ENCODE results near the gene RBP2.

RBP2 gene

GRCh38 chr3:139517321-139518065 lies 41.2 kb upstream of the RBP2 start:
- Histone ChIP-seq H3K9me3 (ENCODE audit: control insufficient read depth in 1 of 2, low read length in 2 of 2) (no peaks in the 10 kb centered on the region), H3K27me3 (ENCODE audit: low read depth, low read length) (no peaks in the 10 kb centered on the region), H3K27ac (ENCODE audit: low read length) (no peak overlapping the region), H3K4me1 (ENCODE audit: control insufficient read depth in 1 of 2, insufficient read depth in 2 of 2, low read length in 2 of 2) (no peaks in the 10 kb centered on the region), H3K4me3 (ENCODE audit: low read depth in 1 of 2, low read length in 2 of 2) (no peak overlapping the region), H3K36me3 (ENCODE audit: control insufficient read depth in 1 of 2, insufficient read depth in 2 of 2, low read length in 2 of 2) (peaks cover 0 to 14% of the 10 kb centered on the region in 2 donors)

- H3K27ac ChIP-seq (ENCODE audit: low read length), result no peak overlapping the region
- H3K4me3 ChIP-seq (ENCODE audit: low read depth in 1 of 2, low read length in 2 of 2), result no peak overlapping the region
- peaks cover 0 to 14% of the 10 kb centered on the region in 2 donors for H3K36me3 ChIP-seq (ENCODE audit: control insufficient read depth in 1 of 2, insufficient read depth in 2 of 2, low read length in 2 of 2)
- no peaks in the 10 kb centered on the region for H3K9me3 ChIP-seq (ENCODE audit: control insufficient read depth in 1 of 2, low read length in 2 of 2)
- no peaks in the 10 kb centered on the region for H3K4me1 ChIP-seq (ENCODE audit: control insufficient read depth in 1 of 2, insufficient read depth in 2 of 2, low read length in 2 of 2)
- H3K27me3 ChIP-seq (ENCODE audit: low read depth, low read length), result no peaks in the 10 kb centered on the region
Measured at GRCh38 chr3:139514741-139515140, 38.4 kb upstream of the RBP2 start.

- no peak overlapping the region for H3K4me3 ChIP-seq (ENCODE audit: low read depth in 1 of 2, low read length in 2 of 2)
- no peak overlapping the region for H3K27ac ChIP-seq (ENCODE audit: low read length)
- no peaks in the 10 kb centered on the region for H3K27me3 ChIP-seq (ENCODE audit: low read depth, low read length)
- H3K4me1 ChIP-seq (ENCODE audit: control insufficient read depth in 1 of 2, insufficient read depth in 2 of 2, low read length in 2 of 2), result no peaks in the 10 kb centered on the region
- no peaks in the 10 kb centered on the region for H3K36me3 ChIP-seq (ENCODE audit: control insufficient read depth in 1 of 2, insufficient read depth in 2 of 2, low read length in 2 of 2)
- H3K9me3 ChIP-seq (ENCODE audit: control insufficient read depth in 1 of 2, low read length in 2 of 2), result no peaks in the 10 kb centered on the region
Measured at GRCh38 chr3:139509631-139510030, 33.3 kb upstream of the RBP2 start.

GRCh38 chr3:139506766-139507165 lies 30.4 kb upstream of the RBP2 start:
- no peaks in the 10 kb centered on the region for H3K9me3 ChIP-seq (ENCODE audit: control insufficient read depth in 1 of 2, low read length in 2 of 2)
- H3K36me3 ChIP-seq (ENCODE audit: control insufficient read depth in 1 of 2, insufficient read depth in 2 of 2, low read length in 2 of 2), result no peaks in the 10 kb centered on the region
- H3K4me3 ChIP-seq (ENCODE audit: low read depth in 1 of 2, low read length in 2 of 2), result no peak overlapping the region
- no peaks in the 10 kb centered on the region for H3K27me3 ChIP-seq (ENCODE audit: low read depth, low read length)
- H3K4me1 ChIP-seq (ENCODE audit: control insufficient read depth in 1 of 2, insufficient read depth in 2 of 2, low read length in 2 of 2), result no peaks in the 10 kb centered on the region
- no peak overlapping the region for H3K27ac ChIP-seq (ENCODE audit: low read length)

- no peaks in the 10 kb centered on the region for H3K36me3 ChIP-seq (ENCODE audit: control insufficient read depth in 1 of 2, insufficient read depth in 2 of 2, low read length in 2 of 2)
- H3K27me3 ChIP-seq (ENCODE audit: low read depth, low read length), result no peaks in the 10 kb centered on the region
- no peaks in the 10 kb centered on the region for H3K4me1 ChIP-seq (ENCODE audit: control insufficient read depth in 1 of 2, insufficient read depth in 2 of 2, low read length in 2 of 2)
- H3K27ac ChIP-seq (ENCODE audit: low read length), result no peak overlapping the region
- no peak overlapping the region for H3K4me3 ChIP-seq (ENCODE audit: low read depth in 1 of 2, low read length in 2 of 2)
- H3K9me3 ChIP-seq (ENCODE audit: control insufficient read depth in 1 of 2, low read length in 2 of 2), result no peaks in the 10 kb centered on the region
Measured at GRCh38 chr3:139505829-139506386, 29.6 kb upstream of the RBP2 start.

- Histone ChIP-seq H3K27ac (ENCODE audit: low read length) (no peak overlapping the region), H3K4me3 (ENCODE audit: low read depth in 1 of 2, low read length in 2 of 2) (no peak overlapping the region), H3K36me3 (ENCODE audit: control insufficient read depth in 1 of 2, insufficient read depth in 2 of 2, low read length in 2 of 2) (no peaks in the 10 kb centered on the region), H3K27me3 (ENCODE audit: low read depth, low read length) (no peaks in the 10 kb centered on the region), H3K9me3 (ENCODE audit: control insufficient read depth in 1 of 2, low read length in 2 of 2) (no peaks in the 10 kb centered on the region), H3K4me1 (ENCODE audit: control insufficient read depth in 1 of 2, insufficient read depth in 2 of 2, low read length in 2 of 2) (no peaks in the 10 kb centered on the region)
Measured at GRCh38 chr3:139499536-139499935, 23.2 kb upstream of the RBP2 start.

GRCh38 chr3:139493826-139494385 lies 17.6 kb upstream of the RBP2 start:
- no peaks in the 10 kb centered on the region for H3K36me3 ChIP-seq (ENCODE audit: control insufficient read depth in 1 of 2, insufficient read depth in 2 of 2, low read length in 2 of 2)
- H3K4me3 ChIP-seq (ENCODE audit: low read depth in 1 of 2, low read length in 2 of 2), result no peak overlapping the region
- H3K27ac ChIP-seq (ENCODE audit: low read length), result no peak overlapping the region
- no peaks in the 10 kb centered on the region for H3K4me1 ChIP-seq (ENCODE audit: control insufficient read depth in 1 of 2, insufficient read depth in 2 of 2, low read length in 2 of 2)
- H3K9me3 ChIP-seq (ENCODE audit: control insufficient read depth in 1 of 2, low read length in 2 of 2), result no peaks in the 10 kb centered on the region
- no peaks in the 10 kb centered on the region for H3K27me3 ChIP-seq (ENCODE audit: low read depth, low read length)

GRCh38 chr3:139491966-139492365 lies 15.7 kb upstream of the RBP2 start:
- no peak overlapping the region for H3K4me3 ChIP-seq (ENCODE audit: low read depth in 1 of 2, low read length in 2 of 2)
- no peaks in the 10 kb centered on the region for H3K9me3 ChIP-seq (ENCODE audit: control insufficient read depth in 1 of 2, low read length in 2 of 2)
- H3K4me1 ChIP-seq (ENCODE audit: control insufficient read depth in 1 of 2, insufficient read depth in 2 of 2, low read length in 2 of 2), result no peaks in the 10 kb centered on the region
- no peaks in the 10 kb centered on the region for H3K27me3 ChIP-seq (ENCODE audit: low read depth, low read length)
- no peak overlapping the region for H3K27ac ChIP-seq (ENCODE audit: low read length)
- no peaks in the 10 kb centered on the region for H3K36me3 ChIP-seq (ENCODE audit: control insufficient read depth in 1 of 2, insufficient read depth in 2 of 2, low read length in 2 of 2)

- no peaks in the 10 kb centered on the region for H3K27me3 ChIP-seq (ENCODE audit: low read depth, low read length)
- H3K36me3 ChIP-seq (ENCODE audit: control insufficient read depth in 1 of 2, insufficient read depth in 2 of 2, low read length in 2 of 2), result no peaks in the 10 kb centered on the region
- H3K4me1 ChIP-seq (ENCODE audit: control insufficient read depth in 1 of 2, insufficient read depth in 2 of 2, low read length in 2 of 2), result no peaks in the 10 kb centered on the region
- no peaks in the 10 kb centered on the region for H3K9me3 ChIP-seq (ENCODE audit: control insufficient read depth in 1 of 2, low read length in 2 of 2)
- no peak overlapping the region for H3K27ac ChIP-seq (ENCODE audit: low read length)
- H3K4me3 ChIP-seq (ENCODE audit: low read depth in 1 of 2, low read length in 2 of 2), result no peak overlapping the region
Measured at GRCh38 chr3:139491027-139491700, 14.8 kb upstream of the RBP2 start.

- Histone ChIP-seq H3K4me1 (ENCODE audit: control insufficient read depth in 1 of 2, insufficient read depth in 2 of 2, low read length in 2 of 2) (no peaks in the 10 kb centered on the region), H3K9me3 (ENCODE audit: control insufficient read depth in 1 of 2, low read length in 2 of 2) (no peaks in the 10 kb centered on the region), H3K27me3 (ENCODE audit: low read depth, low read length) (no peaks in the 10 kb centered on the region), H3K4me3 (ENCODE audit: low read depth in 1 of 2, low read length in 2 of 2) (no peak overlapping the region), H3K27ac (ENCODE audit: low read length) (no peak overlapping the region), H3K36me3 (ENCODE audit: control insufficient read depth in 1 of 2, insufficient read depth in 2 of 2, low read length in 2 of 2) (no peaks in the 10 kb centered on the region)
Measured at GRCh38 chr3:139482206-139482605, 5.9 kb upstream of the RBP2 start.

- Histone ChIP-seq H3K4me3 (ENCODE audit: low read depth in 1 of 2, low read length in 2 of 2) (no peak overlapping the region), H3K27ac (ENCODE audit: low read length) (no peak overlapping the region), H3K4me1 (ENCODE audit: control insufficient read depth in 1 of 2, insufficient read depth in 2 of 2, low read length in 2 of 2) (no peaks in the 10 kb centered on the region), H3K27me3 (ENCODE audit: low read depth, low read length) (no peaks in the 10 kb centered on the region), H3K9me3 (ENCODE audit: control insufficient read depth in 1 of 2, low read length in 2 of 2) (no peaks in the 10 kb centered on the region), H3K36me3 (ENCODE audit: control insufficient read depth in 1 of 2, insufficient read depth in 2 of 2, low read length in 2 of 2) (no peaks in the 10 kb centered on the region)
Measured at GRCh38 chr3:139481116-139481515, 4.8 kb upstream of the RBP2 start.
